Tibial nerve (tissue), 3 donors: ENCODE measurements around the gene CLEC4A.
"Not testable (repeated sequence)": the region's sequence is repeated elsewhere in the genome, so short reads cannot be mapped to it uniquely, and the experiment has no call there.

ENCODE experiments used
- CTCF ChIP-seq, 5 experiments: fragments of 200-600 bp in 3 of 5; fragments of 450-650 bp in 2 of 5; sonication (generic) in 3 of 5; IDR thresholded peaks; one replicate each; pipeline ENCODE4 v1.5.1; 2016 to 2019; ENCODE audit warnings: antibody characterized with exemption in 5 of 5, mild to moderate bottlenecking in 3 of 5, moderate library complexity in 2 of 5
- POLR2A ChIP-seq, 2 donors: fragments of 450-650 bp; IDR thresholded peaks; one replicate each; pipeline ENCODE4 v1.6.1; 2017; ENCODE audit warnings: antibody characterized with exemption in 2 of 2, mild to moderate bottlenecking in 2 of 2, moderate library complexity in 2 of 2

DNA sequence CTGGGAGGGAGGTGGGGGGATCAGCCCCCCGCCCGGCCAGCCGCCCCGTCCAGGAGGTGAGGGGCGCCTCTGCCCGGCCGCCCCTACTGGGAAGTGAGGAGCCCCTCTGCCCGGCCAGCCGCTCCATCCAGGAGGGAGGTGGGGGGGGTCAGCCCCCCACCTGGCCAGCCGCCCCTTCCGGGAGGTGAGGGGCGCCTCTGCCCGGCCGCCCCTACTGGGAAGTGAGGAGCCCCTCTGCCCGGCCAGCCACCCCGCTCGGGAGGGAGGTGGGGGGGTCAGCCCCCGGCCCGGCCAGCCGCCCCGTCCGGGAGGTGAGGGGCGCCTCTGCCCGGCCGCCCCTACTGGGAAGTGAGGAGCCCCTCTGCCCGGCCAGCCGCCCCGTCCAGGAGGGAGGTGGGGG is 60.8 kb downstream of the CLEC4A start:
- TF ChIP-seq CTCF, POLR2A (IDR thresholded peaks at IDR 0.05): not testable (repeated sequence)
